ENCODE results near the gene DLGAP4.

DNA sequence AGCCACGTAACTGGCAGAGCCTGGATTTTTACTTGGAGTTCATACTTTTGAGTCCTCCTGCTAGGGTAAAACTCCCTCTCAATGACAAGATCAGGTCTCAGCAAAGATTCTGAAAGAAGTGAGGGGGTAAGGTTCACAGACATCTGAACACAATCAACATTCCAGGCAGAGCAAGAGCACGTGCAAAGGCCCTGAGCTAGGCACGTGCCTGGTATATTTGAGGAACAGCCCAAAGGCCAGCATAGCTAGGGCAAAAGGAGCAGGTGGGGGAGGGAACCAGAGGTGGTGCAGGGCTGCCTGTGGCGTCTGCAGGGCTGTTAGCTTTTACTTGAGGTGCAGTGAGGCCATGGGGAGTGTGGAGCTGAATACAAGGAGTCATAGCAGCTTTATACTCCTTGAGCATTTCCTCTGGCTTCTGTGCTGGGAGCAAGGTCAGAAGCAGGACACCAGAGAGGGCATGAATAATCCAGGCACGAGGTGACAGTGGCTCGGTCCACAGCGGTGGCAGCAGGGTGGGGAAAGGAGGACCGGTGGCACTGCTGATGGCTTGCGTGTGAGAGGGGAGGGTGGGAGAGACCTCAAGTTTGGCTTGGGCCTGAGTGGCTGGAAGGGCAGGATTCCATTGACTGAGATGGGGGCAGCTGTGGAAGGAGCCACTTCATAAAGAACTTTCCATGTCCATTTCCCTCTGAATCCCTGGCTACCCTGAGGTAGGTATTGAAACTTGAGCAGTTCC, 57.0 kb downstream of the DLGAP4 start:
- TF ChIP-seq, protein P1, sequence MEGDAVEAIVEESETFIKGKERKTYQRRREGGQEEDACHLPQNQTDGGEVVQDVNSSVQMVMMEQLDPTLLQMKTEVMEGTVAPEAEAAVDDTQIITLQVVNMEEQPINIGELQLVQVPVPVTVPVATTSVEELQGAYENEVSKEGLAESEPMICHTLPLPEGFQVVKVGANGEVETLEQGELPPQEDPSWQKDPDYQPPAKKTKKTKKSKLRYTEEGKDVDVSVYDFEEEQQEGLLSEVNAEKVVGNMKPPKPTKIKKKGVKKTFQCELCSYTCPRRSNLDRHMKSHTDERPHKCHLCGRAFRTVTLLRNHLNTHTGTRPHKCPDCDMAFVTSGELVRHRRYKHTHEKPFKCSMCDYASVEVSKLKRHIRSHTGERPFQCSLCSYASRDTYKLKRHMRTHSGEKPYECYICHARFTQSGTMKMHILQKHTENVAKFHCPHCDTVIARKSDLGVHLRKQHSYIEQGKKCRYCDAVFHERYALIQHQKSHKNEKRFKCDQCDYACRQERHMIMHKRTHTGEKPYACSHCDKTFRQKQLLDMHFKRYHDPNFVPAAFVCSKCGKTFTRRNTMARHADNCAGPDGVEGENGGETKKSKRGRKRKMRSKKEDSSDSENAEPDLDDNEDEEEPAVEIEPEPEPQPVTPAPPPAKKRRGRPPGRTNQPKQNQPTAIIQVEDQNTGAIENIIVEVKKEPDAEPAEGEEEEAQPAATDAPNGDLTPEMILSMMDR (IDR thresholded peaks at IDR 0.05), result no peak
- no peak for TF ChIP-seq POLR2A (IDR thresholded peaks at IDR 0.05)

All from body of pancreas (tissue), 4 donors.